Liver (tissue), 3 donors: Measurements from ENCODE around the gene CDH4.

Experiments used
- EGR1 ChIP-seq, 2 donors: IDR thresholded peaks; 2 replicates each; pipeline ENCODE4 v1.6.1; 2016 to 2018; ENCODE audit warnings: antibody characterized with exemption in 2 of 2, low read depth in 2 of 2
- FOXA1 ChIP-seq: IDR thresholded peaks from 2 replicates; pipeline ENCODE4 v1.6.1; 2016; ENCODE audit warnings: antibody characterized with exemption
- FOXA2 ChIP-seq: IDR thresholded peaks from 2 replicates; pipeline ENCODE4 v1.6.1; 2016; ENCODE audit warnings: antibody characterized with exemption
- GABPA ChIP-seq, 2 donors: IDR thresholded peaks in 1 of 2; conservative IDR thresholded peaks in 1 of 2; 2 replicates each; pipeline ENCODE4 v1.6.1; 2016; ENCODE audit warnings: antibody characterized with exemption in 2 of 2, mild to moderate bottlenecking in 1 of 2, moderate library complexity in 1 of 2
- HNF4G ChIP-seq: IDR thresholded peaks from 2 replicates; pipeline ENCODE4 v1.6.1; 2016; ENCODE audit warnings: antibody characterized with exemption
- YY1 ChIP-seq: IDR thresholded peaks from 2 replicates; pipeline ENCODE4 v1.6.1; 2016; ENCODE audit warnings: antibody characterized with exemption, mild to moderate bottlenecking
- TF ChIP-seq, protein P1 (sequence below): fragments of 150-350 bp; IDR thresholded peaks from 2 replicates; pipeline ENCODE4 v1.5.1; 2017; ENCODE audit warnings: improper control_type of control experiment, low read depth, low read length; ENCODE audit not compliant: missing input control
- TF ChIP-seq, protein P2 (sequence below): IDR thresholded peaks from 2 replicates; pipeline ENCODE4 v1.6.1; 2016; ENCODE audit warnings: antibody characterized with exemption, mild to moderate bottlenecking
- TF ChIP-seq, protein P3 (sequence below): IDR thresholded peaks from 2 replicates; pipeline ENCODE4 v1.6.1; 2016; ENCODE audit warnings: antibody characterized with exemption
- donor health status: healthy.
- donor health status: healthy.

DNA sequence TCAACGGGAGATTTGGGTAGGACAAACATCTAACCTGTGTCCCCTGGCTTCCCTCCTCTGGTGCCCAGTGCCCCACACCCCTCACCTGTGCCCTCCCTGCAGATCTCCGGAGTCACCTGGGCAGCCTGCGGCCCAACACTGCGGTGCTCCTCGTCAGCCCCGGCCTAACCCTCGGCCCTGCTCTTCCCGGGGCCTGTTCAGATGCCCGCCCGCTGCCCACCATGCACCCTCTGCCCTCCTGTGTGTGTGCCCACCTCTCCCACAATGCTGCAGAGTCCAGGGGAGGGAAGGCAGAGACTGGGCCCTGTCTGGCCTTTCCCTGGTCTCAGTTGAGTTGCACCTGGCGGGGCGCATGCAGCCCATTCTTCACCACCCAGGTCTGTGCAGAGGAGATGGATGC is 349.3 kb downstream of the CDH4 start:
- TF ChIP-seq, protein P1, sequence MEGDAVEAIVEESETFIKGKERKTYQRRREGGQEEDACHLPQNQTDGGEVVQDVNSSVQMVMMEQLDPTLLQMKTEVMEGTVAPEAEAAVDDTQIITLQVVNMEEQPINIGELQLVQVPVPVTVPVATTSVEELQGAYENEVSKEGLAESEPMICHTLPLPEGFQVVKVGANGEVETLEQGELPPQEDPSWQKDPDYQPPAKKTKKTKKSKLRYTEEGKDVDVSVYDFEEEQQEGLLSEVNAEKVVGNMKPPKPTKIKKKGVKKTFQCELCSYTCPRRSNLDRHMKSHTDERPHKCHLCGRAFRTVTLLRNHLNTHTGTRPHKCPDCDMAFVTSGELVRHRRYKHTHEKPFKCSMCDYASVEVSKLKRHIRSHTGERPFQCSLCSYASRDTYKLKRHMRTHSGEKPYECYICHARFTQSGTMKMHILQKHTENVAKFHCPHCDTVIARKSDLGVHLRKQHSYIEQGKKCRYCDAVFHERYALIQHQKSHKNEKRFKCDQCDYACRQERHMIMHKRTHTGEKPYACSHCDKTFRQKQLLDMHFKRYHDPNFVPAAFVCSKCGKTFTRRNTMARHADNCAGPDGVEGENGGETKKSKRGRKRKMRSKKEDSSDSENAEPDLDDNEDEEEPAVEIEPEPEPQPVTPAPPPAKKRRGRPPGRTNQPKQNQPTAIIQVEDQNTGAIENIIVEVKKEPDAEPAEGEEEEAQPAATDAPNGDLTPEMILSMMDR = no peak
- TF ChIP-seq, protein P2, sequence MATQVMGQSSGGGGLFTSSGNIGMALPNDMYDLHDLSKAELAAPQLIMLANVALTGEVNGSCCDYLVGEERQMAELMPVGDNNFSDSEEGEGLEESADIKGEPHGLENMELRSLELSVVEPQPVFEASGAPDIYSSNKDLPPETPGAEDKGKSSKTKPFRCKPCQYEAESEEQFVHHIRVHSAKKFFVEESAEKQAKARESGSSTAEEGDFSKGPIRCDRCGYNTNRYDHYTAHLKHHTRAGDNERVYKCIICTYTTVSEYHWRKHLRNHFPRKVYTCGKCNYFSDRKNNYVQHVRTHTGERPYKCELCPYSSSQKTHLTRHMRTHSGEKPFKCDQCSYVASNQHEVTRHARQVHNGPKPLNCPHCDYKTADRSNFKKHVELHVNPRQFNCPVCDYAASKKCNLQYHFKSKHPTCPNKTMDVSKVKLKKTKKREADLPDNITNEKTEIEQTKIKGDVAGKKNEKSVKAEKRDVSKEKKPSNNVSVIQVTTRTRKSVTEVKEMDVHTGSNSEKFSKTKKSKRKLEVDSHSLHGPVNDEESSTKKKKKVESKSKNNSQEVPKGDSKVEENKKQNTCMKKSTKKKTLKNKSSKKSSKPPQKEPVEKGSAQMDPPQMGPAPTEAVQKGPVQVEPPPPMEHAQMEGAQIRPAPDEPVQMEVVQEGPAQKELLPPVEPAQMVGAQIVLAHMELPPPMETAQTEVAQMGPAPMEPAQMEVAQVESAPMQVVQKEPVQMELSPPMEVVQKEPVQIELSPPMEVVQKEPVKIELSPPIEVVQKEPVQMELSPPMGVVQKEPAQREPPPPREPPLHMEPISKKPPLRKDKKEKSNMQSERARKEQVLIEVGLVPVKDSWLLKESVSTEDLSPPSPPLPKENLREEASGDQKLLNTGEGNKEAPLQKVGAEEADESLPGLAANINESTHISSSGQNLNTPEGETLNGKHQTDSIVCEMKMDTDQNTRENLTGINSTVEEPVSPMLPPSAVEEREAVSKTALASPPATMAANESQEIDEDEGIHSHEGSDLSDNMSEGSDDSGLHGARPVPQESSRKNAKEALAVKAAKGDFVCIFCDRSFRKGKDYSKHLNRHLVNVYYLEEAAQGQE = no peak
- no peak for TF ChIP-seq FOXA1
- no peak for TF ChIP-seq FOXA2
- TF ChIP-seq GABPA (IDR thresholded peaks at IDR 0.05 in 1 of 2, conservative IDR thresholded peaks at IDR 0.05 in 1 of 2) = no peak
- TF ChIP-seq YY1 = no peak
- TF ChIP-seq, protein P3, sequence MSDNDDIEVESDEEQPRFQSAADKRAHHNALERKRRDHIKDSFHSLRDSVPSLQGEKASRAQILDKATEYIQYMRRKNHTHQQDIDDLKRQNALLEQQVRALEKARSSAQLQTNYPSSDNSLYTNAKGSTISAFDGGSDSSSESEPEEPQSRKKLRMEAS = no peak
- no peak for TF ChIP-seq EGR1 (IDR thresholded peaks at IDR 0.05; ENCODE audit: low read depth in 2 of 2)
- TF ChIP-seq HNF4G = no peak
